Testis (tissue), 2 donors: ENCODE measurements around the gene FAM20A.

Experiments used
- POLR2A ChIP-seq: fragments of 450-650 bp; IDR thresholded peaks from one replicate; pipeline ENCODE4 v1.6.1; 2017; ENCODE audit warnings: antibody characterized with exemption, mild to moderate bottlenecking, moderate library complexity
- TF ChIP-seq, protein P1 (sequence below), 3 experiments: fragments of 450-650 bp in 2 of 3; fragments of 200-600 bp in 1 of 3; sonication (generic) in 1 of 3; IDR thresholded peaks; one replicate each; pipeline ENCODE4 v1.5.1; 2016 to 2019; ENCODE audit warnings: antibody characterized with exemption in 3 of 3, mild to moderate bottlenecking in 2 of 3, moderate library complexity in 1 of 3

DNA sequence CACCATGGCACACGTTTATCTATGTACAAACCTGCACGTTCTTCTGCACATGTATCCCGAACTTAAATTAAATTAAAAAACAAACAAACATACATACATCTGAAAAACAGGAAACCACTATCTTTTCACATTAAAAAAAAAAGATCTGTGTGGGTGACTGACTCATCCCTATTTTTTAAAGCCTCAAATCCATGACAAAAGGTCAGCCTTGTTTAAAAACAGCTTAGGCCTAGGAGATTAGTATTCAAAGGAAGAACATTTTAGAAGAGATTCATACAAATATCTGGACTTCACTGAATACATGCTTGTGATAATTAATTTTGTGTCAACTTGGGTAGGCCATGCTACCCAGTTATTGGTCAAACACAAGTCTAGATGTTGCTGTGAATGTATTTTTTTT lies 93.6 kb downstream of the FAM20A start:
- no peak for TF ChIP-seq POLR2A
- TF ChIP-seq, protein P1, sequence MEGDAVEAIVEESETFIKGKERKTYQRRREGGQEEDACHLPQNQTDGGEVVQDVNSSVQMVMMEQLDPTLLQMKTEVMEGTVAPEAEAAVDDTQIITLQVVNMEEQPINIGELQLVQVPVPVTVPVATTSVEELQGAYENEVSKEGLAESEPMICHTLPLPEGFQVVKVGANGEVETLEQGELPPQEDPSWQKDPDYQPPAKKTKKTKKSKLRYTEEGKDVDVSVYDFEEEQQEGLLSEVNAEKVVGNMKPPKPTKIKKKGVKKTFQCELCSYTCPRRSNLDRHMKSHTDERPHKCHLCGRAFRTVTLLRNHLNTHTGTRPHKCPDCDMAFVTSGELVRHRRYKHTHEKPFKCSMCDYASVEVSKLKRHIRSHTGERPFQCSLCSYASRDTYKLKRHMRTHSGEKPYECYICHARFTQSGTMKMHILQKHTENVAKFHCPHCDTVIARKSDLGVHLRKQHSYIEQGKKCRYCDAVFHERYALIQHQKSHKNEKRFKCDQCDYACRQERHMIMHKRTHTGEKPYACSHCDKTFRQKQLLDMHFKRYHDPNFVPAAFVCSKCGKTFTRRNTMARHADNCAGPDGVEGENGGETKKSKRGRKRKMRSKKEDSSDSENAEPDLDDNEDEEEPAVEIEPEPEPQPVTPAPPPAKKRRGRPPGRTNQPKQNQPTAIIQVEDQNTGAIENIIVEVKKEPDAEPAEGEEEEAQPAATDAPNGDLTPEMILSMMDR (IDR thresholded peaks at IDR 0.05): no peak
